Mucosa of descending colon (tissue), 3 donors: ENCODE measurements around the gene COL28A1. TPM values are rescaled to one million over a fixed set of nuclear protein-coding genes. Genes with fewer than 3 reads are reported as not detected.

ENCODE experiments used
- ATAC-seq: fragments of 200-7000 bp; cut with Tn5 transposase; one replicate; pipeline ENCODE4 v1.9.1; 2020; ENCODE audit warnings: mild to moderate bottlenecking, moderate library complexity
- DNase-seq, 3 donors: peaks; one replicate each; pipeline ENCODE4 v3.0.0-alpha.2; 2020
- H3K36me3 ChIP-seq: fragments of 200-600 bp; one replicate; pipeline ENCODE4 v1.8.0; 2021; ENCODE audit warnings: low read depth, mild to moderate bottlenecking
- H3K4me1 ChIP-seq: fragments of 200-600 bp; one replicate; pipeline ENCODE4 v1.8.0; 2021; ENCODE audit warnings: low read depth, mild to moderate bottlenecking
- H3K4me3 ChIP-seq: fragments of 200-600 bp; one replicate; pipeline ENCODE4 v1.8.0; 2021; ENCODE audit warnings: mild to moderate bottlenecking
- H3K9me3 ChIP-seq: fragments of 200-600 bp; one replicate; pipeline ENCODE4 v1.8.0; 2021; ENCODE audit warnings: mild to moderate bottlenecking
- intact Hi-C, 2 donors: fragments of 100-400 bp; cut with DNase I in 1 of 2; cut with micrococcal nuclease in 1 of 2; formaldehyde crosslinking; loops; one replicate each; pipeline versions ENCODE4 v1.11.0 to v1.11.1; 2022; cut with DNase I, micrococcal nuclease
- total RNA-seq, 3 donors: library from RNA; stranded (reverse); fragmentation: NEBNext Ultra II Directional in 2 of 3; extraction: Animal tissue kit (Norgen Biotek cat#: 25700) in 2 of 3; gene quantifications; one replicate each; pipeline versions ENCODE4 v1.2.1 to v1.2.4, GENCODE V29; 2021 to 2023
- TF ChIP-seq, protein P1 (sequence below): fragments of 200-600 bp; IDR thresholded peaks from one replicate; pipeline ENCODE4 v1.8.0; 2022; ENCODE audit warnings: antibody characterized with exemption, mild to moderate bottlenecking
- donor health status: DM: no; HTN: no; CAD: no; lungs with moderate emphysema.
- donor health status: DM: no; HTN: no; CAD: no.
- donor health status: DM: no; HTN: yes; CAD: no.

Gene COL28A1
- total RNA-seq, 3 donors from 2014 or later: 2.9 to 19.0 (median 4.1) TPM

DNA sequence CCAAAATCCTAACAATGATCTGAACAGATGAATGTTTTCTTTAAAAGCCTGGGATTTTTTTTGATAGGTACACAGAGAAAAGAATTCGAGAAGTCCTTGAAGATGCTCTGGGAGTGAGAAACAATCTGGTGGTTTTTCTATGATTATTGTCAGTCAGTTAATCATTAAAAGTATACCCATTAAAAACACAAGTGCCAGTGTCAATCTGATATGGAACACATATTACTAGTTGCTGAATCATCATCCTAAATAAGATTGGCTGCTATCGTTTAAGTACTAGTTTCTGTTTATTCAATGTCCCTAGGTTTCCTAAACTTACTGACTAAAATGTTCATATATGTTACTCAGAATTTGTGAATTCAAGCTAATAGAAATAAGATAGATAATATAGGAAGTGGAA, 16.1 kb downstream of the COL28A1 start:
- DNase-seq (no peak), ATAC-seq (no peak)
- H3K9me3 ChIP-seq: no peaks in the 10 kb centered on the region
- H3K36me3 ChIP-seq: no peaks in the 10 kb centered on the region
- intact Hi-C loops: no loop called here
- H3K4me1 ChIP-seq: peaks cover 9% of the 10 kb centered on the region
- TF ChIP-seq, protein P1, sequence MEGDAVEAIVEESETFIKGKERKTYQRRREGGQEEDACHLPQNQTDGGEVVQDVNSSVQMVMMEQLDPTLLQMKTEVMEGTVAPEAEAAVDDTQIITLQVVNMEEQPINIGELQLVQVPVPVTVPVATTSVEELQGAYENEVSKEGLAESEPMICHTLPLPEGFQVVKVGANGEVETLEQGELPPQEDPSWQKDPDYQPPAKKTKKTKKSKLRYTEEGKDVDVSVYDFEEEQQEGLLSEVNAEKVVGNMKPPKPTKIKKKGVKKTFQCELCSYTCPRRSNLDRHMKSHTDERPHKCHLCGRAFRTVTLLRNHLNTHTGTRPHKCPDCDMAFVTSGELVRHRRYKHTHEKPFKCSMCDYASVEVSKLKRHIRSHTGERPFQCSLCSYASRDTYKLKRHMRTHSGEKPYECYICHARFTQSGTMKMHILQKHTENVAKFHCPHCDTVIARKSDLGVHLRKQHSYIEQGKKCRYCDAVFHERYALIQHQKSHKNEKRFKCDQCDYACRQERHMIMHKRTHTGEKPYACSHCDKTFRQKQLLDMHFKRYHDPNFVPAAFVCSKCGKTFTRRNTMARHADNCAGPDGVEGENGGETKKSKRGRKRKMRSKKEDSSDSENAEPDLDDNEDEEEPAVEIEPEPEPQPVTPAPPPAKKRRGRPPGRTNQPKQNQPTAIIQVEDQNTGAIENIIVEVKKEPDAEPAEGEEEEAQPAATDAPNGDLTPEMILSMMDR: no peak
- H3K4me3 ChIP-seq: no peak overlapping the region

DNA sequence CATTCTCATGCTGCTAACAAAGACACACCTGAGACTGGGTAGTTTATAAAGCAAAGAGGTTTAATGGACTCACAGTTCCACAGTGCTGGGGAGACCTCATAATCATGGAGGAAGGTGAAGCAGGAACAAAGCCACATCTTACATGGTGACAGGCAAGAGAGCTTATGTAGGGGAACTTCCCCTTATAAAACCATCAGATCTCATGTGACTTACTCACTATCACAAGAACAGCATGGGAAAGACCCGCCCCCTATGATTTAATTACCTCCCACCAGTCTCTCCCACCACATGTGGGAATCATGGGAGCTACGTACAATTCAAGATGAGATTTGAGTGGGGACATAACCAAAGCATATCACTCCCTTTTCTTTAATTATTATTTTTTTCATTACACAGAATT, 16.6 kb downstream of the COL28A1 start:
- intact Hi-C loops: no loop called here
- ATAC-seq: peak; percentile 15
- TF ChIP-seq, protein P1: no peak
- Histone ChIP-seq H3K4me1 (peaks cover 9% of the 10 kb centered on the region), H3K36me3 (no peaks in the 10 kb centered on the region), H3K4me3 (no peak overlapping the region), H3K9me3 (no peaks in the 10 kb centered on the region)
- no peak for DNase-seq

DNA sequence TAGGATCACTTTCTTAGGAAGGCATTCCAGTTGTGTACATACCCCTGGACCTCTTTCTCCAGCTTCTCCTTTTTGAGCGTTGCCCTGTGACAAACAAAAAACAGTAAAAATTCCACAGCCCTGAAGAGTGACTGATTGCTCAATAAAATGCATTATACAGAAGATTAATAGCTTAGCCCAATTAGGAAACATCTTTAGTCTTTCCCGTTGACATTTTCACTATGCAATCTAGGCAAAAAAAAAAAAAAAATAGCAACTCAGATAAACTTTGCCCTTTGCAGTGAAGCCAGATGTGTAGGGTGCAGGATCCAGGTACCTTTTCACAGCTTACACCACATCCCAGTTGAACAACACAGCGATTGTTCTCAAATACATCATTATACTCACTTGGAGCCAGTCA, 17.9 kb downstream of the COL28A1 start:
- no peaks in the 10 kb centered on the region for H3K36me3 ChIP-seq
- no peak for ATAC-seq

DNA sequence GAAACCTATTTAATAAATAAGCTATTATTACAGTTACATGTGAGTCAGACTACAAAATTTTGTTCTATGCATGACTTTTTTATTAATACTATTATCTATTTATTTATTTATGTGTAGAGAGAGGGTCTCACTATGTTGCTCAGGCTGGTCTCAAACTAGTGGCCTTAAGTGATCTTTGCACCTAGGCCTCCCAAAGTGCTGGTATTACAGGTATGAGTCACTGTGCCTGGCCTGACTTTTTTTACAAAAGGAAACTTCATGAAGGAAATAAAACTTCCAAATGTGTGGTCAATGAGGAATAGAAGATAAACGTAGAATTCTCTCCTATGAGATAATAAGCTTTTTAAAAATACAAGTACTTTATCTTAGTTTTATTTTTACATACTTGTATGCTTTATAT, 19.0 kb downstream of the COL28A1 start:
- H3K4me3 ChIP-seq: no peak overlapping the region
- intact Hi-C loops: no loop called here
- peak; percentile 42 for ATAC-seq
- DNase-seq: no peak
- TF ChIP-seq, protein P1: no peak
- peaks cover 9% of the 10 kb centered on the region for H3K4me1 ChIP-seq
- H3K36me3 ChIP-seq: no peaks in the 10 kb centered on the region
- no peaks in the 10 kb centered on the region for H3K9me3 ChIP-seq

More for the DNA sequence above, 17.9 kb downstream of the COL28A1 start:
- no peaks in the 10 kb centered on the region for H3K9me3 ChIP-seq
- DNase-seq: no peak
- intact Hi-C loops: no loop called here
- no peak overlapping the region for H3K4me3 ChIP-seq
- peaks cover 9% of the 10 kb centered on the region for H3K4me1 ChIP-seq
- TF ChIP-seq, protein P1: no peak

DNA sequence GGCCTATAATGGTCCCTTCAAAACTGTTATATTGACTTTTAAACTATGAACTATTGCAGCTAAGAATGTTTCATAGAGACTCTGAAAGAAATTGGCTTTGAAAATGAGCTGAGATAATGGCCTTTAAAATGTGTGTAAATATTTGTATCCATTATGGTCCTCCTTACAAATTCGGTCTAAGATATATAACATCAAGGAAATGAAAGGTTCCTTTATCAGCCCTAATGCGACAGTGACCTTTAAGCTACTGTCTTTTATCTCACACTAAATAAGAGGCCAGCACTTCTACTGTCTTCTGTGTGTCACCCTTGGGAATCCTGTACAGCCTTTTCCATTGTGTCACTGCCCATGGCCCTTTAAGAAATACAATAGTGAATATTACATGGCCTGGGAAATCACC, 19.5 kb downstream of the COL28A1 start:
- peaks cover 9% of the 10 kb centered on the region for H3K4me1 ChIP-seq

More for the DNA sequence above, 19.5 kb downstream of the COL28A1 start:
- TF ChIP-seq, protein P1: no peak
- Histone ChIP-seq H3K4me3 (no peak overlapping the region), H3K9me3 (no peaks in the 10 kb centered on the region), H3K36me3 (no peaks in the 10 kb centered on the region)
- ATAC-seq (no peak), DNase-seq (no peak)
- intact Hi-C loops: no loop called here
